ENCODE measurements around the gene NCAM1. TPM values are rescaled to one million over a fixed set of nuclear protein-coding genes. Genes with fewer than 3 reads are reported as not detected.

Gene NCAM1
- total and polyA plus RNA-seq, 9 of the 15 experiments (the other 6 are each of a cell fraction or from before 2014, with no cell fraction given): 0.09 to 0.23 TPM; not detected in 7

DNA sequence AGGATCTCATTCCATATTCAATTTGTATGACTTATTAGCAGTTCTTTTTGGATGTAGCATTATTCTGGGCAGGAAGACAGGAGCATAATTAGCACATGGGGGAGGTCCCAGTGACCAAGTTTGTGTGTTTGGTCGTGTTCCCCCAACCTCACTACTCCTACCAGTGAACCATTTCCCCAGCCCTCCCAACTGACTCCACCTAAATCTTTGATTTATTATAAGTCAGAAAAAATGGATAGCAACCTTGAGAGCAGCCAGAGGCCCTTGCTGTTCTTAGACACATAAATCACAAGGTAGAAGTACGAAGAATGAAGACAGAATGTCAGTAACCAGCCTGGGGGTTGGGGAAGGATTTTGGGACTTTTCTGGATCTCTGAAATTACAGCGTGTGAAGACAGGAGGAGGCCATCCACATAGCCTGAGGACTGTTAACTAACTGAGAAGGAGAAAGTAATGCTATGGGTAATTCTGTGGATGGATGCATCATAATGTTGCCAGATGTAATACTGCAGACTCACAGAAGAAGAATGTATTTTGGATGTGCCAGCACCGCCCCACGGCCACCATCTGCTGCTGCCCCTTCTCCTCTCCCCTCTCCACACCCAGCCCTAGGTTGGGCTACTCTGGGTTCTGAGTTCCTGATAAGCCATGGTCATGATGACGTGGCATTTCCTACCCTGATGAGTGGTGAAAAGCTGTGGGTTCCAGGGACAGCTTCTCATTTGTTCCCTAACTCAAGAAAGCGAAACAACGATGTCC lies 228.9 kb downstream of the NCAM1 start (continued):
- 0 out of 2 replicates have a peak, but pooled peaks have one; percentile 36 for TF ChIP-seq L3MBTL2 (IDR thresholded peaks at IDR 0.05)
- TF ChIP-seq ESRRB (CRISPR knock-in tag; IDR thresholded peaks at IDR 0.05; ENCODE audit: borderline replicate concordance): no peak
- TF ChIP-seq GATA2 (CRISPR knock-in tag; IDR thresholded peaks at IDR 0.05): no peak
- no peak for TF ChIP-seq TEAD2 (tag; IDR thresholded peaks at IDR 0.05)
- TF ChIP-seq ZNF561 (CRISPR knock-in tag; conservative IDR thresholded peaks at IDR 0.05): no peak
- TF ChIP-seq GTF2F1 (IDR thresholded peaks at IDR 0.05; ENCODE audit: low read depth, low read length): no peak
- peak; percentile 39; the same call in 1 of the 2 replicates for TF ChIP-seq CREB1 (IDR thresholded peaks at IDR 0.05)
- TF ChIP-seq CREB1 (CRISPR knock-in tag; IDR thresholded peaks at IDR 0.05): no peak
- TF ChIP-seq, protein P1, sequence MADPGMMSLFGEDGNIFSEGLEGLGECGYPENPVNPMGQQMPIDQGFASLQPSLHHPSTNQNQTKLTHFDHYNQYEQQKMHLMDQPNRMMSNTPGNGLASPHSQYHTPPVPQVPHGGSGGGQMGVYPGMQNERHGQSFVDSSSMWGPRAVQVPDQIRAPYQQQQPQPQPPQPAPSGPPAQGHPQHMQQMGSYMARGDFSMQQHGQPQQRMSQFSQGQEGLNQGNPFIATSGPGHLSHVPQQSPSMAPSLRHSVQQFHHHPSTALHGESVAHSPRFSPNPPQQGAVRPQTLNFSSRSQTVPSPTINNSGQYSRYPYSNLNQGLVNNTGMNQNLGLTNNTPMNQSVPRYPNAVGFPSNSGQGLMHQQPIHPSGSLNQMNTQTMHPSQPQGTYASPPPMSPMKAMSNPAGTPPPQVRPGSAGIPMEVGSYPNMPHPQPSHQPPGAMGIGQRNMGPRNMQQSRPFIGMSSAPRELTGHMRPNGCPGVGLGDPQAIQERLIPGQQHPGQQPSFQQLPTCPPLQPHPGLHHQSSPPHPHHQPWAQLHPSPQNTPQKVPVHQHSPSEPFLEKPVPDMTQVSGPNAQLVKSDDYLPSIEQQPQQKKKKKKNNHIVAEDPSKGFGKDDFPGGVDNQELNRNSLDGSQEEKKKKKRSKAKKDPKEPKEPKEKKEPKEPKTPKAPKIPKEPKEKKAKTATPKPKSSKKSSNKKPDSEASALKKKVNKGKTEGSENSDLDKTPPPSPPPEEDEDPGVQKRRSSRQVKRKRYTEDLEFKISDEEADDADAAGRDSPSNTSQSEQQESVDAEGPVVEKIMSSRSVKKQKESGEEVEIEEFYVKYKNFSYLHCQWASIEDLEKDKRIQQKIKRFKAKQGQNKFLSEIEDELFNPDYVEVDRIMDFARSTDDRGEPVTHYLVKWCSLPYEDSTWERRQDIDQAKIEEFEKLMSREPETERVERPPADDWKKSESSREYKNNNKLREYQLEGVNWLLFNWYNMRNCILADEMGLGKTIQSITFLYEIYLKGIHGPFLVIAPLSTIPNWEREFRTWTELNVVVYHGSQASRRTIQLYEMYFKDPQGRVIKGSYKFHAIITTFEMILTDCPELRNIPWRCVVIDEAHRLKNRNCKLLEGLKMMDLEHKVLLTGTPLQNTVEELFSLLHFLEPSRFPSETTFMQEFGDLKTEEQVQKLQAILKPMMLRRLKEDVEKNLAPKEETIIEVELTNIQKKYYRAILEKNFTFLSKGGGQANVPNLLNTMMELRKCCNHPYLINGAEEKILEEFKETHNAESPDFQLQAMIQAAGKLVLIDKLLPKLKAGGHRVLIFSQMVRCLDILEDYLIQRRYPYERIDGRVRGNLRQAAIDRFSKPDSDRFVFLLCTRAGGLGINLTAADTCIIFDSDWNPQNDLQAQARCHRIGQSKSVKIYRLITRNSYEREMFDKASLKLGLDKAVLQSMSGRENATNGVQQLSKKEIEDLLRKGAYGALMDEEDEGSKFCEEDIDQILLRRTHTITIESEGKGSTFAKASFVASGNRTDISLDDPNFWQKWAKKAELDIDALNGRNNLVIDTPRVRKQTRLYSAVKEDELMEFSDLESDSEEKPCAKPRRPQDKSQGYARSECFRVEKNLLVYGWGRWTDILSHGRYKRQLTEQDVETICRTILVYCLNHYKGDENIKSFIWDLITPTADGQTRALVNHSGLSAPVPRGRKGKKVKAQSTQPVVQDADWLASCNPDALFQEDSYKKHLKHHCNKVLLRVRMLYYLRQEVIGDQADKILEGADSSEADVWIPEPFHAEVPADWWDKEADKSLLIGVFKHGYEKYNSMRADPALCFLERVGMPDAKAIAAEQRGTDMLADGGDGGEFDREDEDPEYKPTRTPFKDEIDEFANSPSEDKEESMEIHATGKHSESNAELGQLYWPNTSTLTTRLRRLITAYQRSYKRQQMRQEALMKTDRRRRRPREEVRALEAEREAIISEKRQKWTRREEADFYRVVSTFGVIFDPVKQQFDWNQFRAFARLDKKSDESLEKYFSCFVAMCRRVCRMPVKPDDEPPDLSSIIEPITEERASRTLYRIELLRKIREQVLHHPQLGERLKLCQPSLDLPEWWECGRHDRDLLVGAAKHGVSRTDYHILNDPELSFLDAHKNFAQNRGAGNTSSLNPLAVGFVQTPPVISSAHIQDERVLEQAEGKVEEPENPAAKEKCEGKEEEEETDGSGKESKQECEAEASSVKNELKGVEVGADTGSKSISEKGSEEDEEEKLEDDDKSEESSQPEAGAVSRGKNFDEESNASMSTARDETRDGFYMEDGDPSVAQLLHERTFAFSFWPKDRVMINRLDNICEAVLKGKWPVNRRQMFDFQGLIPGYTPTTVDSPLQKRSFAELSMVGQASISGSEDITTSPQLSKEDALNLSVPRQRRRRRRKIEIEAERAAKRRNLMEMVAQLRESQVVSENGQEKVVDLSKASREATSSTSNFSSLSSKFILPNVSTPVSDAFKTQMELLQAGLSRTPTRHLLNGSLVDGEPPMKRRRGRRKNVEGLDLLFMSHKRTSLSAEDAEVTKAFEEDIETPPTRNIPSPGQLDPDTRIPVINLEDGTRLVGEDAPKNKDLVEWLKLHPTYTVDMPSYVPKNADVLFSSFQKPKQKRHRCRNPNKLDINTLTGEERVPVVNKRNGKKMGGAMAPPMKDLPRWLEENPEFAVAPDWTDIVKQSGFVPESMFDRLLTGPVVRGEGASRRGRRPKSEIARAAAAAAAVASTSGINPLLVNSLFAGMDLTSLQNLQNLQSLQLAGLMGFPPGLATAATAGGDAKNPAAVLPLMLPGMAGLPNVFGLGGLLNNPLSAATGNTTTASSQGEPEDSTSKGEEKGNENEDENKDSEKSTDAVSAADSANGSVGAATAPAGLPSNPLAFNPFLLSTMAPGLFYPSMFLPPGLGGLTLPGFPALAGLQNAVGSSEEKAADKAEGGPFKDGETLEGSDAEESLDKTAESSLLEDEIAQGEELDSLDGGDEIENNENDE (IDR thresholded peaks at IDR 0.05; ENCODE audit: low read depth, low read length): no peak
- no peak for TF ChIP-seq ZNF668 (CRISPR knock-in tag; IDR thresholded peaks at IDR 0.05)
- no peak for TF ChIP-seq SP1 (CRISPR knock-in tag; IDR thresholded peaks at IDR 0.05)
- no peak for TF ChIP-seq ATF7 (IDR thresholded peaks at IDR 0.05)
- TF ChIP-seq GTF2E2 (tag; IDR thresholded peaks at IDR 0.05): no peak
- no peak for TF ChIP-seq MTA3 (IDR thresholded peaks at IDR 0.05; ENCODE audit: borderline replicate concordance)
- no peak for TF ChIP-seq ZNF197 (CRISPR knock-in tag; IDR thresholded peaks at IDR 0.05; ENCODE audit: low read depth)
- TF ChIP-seq MEIS2 (IDR thresholded peaks at IDR 0.05; ENCODE audit: partially characterized antibody): peak; percentile 29
- no peak for TF ChIP-seq POLR2H (tag; IDR thresholded peaks at IDR 0.05; ENCODE audit: low read depth)
- no peak for TF ChIP-seq ZNF41 (CRISPR knock-in tag; conservative IDR thresholded peaks at IDR 0.05)
- TF ChIP-seq EHMT2 (IDR thresholded peaks at IDR 0.05): peak; percentile 76

All from K562 (cell line).